HG02642 (cell line): ENCODE data around the gene IQCM.
"Not testable (repeated sequence)": the region's sequence is repeated elsewhere in the genome, so short reads cannot be mapped to it uniquely, and the experiment has no call there.

Experiments used
- ATAC-seq: cut with Tn5 transposase; IDR thresholded peaks from one replicate; pipeline ENCODE4 v1.9.1; 2021; ENCODE audit warnings: mild to moderate bottlenecking; ENCODE audit not compliant: unreplicated experiment, poor library complexity

IQCM gene

DNA sequence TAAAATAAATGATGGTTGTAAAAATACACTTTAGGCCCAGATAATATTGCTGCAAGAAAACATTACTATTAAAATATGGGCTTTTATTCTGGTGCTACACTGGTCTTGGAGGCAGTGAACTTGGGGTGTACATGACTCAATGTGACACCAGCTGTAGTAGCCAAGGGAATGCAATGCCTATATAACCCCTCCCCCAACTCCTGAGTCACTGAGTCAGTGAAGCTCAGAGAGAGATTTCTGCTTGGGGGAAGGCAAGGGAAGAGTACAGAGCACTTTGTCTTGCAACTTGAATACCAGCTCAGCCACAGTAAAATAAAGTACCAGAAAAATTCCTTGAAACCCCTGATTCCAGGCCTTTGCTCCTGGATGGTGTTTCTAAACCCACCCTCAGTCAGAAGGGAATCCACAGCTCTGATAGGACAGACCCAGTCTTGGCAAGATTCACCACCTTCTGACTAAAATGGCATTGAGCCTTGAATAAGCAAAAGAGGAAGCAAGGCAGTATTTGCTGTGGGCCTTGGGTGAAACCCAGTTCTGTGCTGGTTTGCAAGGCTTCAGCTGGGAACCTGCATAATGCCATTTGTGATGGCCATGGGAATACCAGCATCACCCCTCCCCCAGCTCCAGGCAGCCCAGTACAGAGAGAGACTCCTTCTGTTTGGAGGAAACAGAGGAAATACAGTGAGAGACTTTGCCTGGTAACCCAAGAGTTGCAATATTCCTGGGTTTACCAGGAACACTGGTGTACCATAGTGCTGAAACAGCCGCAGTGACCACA lies 209.9 kb downstream of the IQCM start:
- ATAC-seq: no peak

DNA sequence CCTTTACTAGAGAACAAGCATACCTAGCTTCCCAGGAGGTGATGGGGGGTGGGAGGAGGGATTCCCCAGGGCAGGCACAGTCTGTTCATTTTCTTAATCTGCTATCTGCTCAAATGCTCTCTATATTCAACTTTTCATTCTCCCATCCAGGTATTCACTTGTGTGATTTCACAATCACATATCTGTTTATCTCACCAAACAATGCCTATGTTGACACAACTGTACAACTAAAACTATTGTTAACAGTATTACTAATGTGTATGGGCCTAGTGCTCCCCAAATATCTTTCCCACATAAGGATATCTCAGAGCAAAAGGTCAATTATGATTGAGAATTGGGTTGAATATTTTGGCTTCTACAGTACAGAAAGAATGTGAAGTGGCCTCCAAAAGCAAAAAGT lies 210.8 kb downstream of the IQCM start:
- no peak for ATAC-seq

DNA sequence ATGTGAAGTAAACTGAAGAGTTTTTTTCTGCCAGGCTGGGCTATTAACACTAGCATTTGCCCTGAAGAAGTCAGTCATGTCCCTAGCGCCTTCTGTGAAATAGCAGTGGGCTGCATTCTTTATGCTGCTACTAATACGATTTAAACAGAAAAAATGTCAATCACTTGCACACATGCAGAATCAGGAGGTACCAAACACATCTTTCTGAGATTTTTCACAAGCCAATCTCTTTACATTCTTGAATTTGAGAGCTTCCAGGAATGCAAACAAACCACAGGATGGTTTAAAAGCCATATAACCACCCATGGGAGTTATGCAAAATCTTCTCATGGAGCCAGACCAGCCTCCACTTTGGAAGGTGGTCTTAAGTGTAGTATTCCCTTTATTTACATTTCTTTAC lies 220.1 kb downstream of the IQCM start:
- no peak for ATAC-seq

DNA sequence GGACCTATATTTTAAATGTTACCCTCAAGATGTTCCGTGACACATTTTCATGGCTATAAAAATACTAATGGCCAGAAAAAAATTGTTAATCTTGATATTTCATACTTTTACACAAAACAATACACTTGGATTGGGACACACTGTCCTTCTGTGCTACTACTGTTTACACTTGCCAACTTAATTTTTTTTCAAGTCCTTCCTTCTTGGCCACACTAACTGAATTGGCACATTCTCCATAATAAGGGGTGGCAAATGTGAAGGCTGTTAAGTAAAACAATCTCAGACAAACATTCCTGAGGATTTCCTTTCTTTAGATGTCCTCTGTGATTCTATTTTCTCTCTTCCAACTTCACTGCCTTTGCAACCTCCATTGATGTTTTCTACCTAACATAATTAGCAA lies 225.8 kb downstream of the IQCM start:
- no peak for ATAC-seq

DNA sequence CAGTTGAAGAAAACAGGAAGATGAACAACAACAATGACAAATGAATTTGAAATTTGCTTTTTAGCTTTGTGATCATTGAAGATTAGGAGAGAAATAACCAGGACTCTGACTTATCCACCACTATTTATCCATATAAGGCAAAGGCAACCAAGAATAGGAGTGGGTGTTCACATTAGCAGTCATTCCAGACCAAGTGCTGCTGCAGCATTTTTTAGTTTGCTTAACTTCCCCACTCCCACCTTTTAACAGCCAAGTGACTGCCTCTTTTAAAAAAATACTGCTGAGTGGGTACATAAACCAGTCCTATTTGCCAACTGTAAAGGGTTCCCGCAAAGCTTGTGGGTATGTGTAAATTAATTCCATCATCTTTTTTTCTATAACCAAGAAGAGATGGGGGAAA lies 230.9 kb downstream of the IQCM start:
- no peak for ATAC-seq

DNA sequence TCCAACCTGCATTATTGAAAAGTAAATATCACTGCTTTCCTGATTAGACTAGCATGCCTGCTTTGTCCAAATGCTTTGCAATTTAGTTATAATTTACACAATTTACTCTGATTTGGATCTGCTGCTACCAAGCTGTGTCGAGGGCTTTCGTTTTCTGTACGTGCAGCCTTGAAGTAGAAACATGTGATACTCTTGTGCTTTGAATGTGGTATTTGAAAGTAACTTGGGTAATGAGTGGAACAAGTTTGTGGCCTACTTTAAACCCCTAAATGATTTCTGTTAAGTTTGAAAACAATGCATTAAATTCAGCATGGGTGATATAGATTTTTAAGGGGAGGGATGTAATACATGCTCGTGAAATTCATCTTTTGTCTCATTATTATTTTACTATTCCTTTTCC lies 240.7 kb downstream of the IQCM start:
- ATAC-seq: no peak

DNA sequence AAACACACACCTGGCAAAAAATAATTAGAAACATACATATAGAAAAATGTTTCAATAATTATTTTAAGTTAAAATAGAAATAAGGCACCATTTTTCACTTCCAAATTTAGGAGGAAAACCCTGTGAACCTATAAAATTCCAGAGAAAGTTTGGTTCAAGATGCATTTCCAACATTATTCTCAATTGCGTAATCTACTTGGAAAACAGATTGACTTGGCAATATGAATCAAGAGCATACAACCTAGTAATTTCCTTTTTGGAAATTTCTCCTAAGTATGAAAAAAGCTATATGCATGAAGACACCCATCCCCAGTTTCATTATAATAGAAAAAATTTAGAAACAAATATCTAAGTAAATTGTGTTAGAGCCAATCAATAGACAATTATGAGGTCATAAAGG lies 242.9 kb downstream of the IQCM start:
- no peak for ATAC-seq

DNA sequence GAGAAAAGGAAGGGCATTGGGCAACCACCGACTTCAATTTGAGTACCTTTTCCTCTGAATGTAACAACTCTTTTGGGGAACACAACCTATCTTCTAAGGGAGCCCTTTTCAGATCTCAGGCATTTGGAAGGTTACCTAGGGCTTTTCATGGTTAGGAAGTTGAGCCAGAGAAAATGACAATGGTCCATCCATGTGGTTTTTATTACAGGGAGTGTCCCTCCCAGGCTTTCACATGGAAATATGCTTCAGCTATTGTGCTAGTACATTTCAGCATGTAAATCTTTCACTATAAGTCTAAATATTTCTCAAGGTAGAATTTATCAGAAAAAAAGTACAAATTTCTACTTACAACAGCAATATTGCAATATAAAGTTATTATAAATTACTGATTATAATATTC lies 259.8 kb downstream of the IQCM start:
- ATAC-seq: no peak

DNA sequence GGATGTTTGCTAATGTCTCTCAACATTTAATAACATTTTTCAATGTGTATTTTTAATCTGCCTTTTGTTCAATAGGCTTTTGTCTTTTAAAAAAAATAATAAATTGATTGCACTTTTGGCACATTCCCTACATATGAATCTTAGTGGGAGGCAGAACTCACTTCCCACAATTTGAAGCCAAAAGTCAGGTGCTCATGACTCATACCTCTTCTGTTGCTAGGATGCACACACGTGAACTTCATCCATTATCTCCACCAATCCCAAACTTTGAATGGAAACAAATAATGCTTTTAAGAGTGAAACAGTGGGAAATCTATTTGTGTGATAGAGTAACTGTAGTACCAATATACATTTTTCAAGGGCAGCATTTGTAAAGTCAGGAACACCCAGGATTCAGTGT lies 260.5 kb downstream of the IQCM start:
- ATAC-seq: no peak

DNA sequence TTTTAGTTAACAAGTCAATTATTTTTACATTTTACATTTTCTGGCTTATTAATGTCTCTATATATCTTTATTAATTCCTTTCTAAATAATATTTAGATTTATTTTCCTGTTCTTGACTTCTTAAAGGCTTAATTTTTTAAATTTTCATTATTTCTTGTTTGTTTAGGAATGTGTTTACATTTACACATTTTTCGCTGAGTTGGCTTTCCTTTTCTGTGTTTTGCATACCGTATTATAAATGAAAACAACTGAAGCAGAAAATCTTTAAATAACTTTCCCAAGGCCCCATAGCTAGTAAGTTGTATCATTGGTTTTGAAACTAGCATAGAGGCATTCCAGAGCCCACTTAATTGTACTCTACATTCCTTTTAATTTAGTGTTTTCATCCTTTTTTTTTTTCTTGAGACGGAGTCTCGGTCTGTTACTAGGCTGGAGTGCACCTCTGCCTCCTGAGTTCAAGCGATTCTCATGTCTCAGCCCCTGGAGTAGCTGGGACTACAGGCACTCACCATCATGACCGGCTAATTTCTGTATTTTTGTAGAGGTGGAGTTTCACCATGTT lies 261.6 kb downstream of the IQCM start:
- no peak for ATAC-seq

DNA sequence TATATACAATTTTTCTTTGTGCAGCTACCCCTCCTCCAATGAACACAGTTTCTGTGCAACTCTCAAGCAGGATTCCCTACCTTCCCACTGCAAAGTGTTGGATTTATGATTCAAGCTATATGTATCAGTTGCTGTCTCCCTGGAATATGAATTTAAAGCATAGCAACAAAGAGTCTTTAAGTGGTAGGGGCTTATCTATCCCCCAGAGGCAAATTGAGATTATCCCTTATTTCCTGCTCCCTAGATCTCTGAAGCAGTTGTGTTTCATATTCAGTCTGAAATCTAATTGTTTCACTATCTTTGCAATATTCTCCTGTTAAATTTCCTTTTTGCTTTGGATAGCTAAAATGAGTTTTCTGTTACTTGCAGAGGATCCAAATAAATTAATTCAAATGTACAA lies 263.0 kb downstream of the IQCM start:
- ATAC-seq: no peak

DNA sequence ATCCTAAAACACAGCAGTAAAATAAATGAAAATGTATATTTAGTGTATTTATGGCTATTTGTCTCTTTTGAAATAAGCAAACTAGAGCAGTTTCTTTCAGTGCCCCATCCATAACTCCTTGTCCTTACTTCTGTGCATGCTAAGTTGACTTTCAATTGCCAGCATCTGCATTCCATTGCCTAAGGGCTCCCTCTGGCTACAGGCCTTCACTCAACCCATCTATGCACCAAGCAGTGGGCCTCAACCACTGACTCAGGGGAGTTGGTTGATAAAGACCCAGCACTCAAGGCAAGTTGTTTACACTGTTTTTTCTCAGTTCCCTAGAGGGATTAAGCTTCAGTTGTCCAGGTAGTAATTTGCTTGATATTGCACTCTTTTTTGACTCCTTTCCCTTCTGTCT lies 265.7 kb downstream of the IQCM start:
- ATAC-seq: no peak

DNA sequence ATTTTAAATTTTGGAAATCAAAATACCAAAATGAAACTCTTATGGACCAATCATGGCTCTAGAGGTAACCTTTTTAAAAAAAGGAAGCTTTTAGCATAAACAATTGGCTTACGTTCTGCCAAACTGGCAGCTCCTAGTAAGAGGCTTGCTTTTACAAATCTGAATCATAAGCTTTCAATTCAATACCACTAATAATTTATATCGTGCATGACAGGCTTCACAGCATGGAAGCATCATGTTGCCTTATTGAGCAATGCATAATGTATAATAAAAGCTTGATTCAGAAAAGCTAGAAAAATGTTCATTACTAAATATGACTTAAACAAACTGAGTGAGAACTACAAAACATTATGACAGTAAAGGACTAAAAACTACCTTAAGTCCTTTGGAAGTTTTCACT lies 280.9 kb downstream of the IQCM start:
- ATAC-seq: no peak

DNA sequence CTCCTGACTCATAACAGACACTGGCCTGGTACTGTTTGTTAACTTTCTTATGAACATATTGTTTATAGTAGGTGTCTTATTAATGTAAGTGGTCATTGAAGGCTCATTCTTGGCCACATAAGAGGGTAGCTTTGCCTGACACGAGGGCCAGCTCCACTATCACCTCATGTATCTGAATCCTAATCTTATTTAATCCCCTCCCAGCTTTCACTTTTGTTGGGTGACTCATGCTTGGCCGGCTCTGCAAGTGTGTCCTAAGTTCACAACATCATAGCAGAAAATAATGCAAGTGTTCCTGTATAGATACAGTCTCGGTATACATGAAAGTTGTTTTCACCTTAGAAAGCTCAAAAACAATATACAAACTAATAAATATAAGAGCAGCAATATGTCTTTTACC lies 283.8 kb downstream of the IQCM start:
- no peak for ATAC-seq

DNA sequence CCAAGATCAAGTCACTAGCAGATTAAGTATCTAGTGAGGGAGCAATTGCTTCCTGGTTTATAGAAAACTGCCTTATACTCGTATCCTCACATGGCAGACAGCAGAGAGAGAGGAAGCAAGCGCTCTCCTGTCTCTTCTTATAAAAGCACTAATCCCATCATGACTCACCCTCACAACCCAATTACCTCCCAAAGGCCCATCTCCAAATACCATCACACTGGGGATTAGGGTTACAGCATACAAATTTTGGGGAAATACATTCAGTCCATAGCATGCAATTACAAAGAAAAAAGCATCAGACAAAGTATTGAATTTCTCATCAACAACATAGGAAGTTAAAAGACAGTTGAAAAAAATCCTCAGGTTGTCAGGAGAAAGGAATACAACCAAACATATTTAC lies 292.6 kb downstream of the IQCM start:
- ATAC-seq: no peak

DNA sequence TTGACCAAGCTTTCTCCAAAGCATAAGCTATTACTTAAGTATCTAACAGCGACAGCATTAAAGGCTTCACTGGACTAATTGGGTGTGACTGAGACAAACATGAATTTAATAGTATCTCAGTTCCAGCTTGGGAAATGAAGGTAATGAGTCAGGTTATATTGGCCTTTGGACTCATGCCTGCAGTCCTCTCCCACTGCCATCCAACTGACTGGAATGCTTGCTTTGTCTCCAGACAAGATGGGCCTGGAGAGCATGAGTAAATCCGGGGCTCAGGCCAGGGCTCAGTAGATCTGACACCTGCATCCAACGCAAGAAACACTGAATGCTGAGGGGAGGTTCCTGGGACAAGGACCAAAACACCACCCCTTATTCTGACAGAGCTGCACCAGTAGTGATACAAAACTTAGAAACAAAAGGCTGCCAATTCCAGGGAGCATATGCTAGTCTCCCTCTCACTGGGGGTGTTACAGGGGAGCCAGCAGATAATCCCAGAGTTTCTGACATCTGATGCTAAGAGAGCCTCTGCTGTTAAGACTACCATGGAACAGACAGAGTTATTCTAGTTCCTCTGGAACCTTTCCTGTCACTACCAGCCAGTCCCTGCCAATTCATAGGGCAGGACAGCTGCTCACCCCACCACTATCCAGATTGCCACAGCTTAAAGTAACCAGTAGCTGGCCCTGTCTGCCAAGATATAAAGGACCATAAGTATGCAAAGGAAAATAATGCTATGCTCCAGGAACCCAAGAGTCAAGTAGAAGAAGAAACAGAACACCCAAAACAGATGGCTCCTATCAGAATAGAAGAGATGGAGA lies 293.8 kb downstream of the IQCM start:
- no peak for ATAC-seq

DNA sequence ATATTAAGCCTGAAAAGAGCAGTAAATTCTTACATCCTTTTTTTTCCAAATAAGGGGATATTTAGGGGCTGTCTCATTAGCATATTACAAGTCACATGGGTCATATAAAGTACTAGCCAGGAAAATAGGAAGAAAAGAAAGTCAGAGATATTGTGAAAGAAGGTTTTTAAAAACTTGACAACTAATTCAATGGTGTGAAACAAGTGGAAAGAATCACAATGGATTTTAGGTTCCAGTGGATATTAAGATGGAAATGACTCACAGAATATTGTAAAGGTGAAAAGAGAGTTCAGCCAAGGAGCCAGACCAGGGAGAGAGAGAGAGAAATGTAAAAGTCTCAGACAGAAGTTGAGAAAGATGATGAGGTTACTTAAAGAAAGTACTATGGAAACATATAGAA lies 297.2 kb downstream of the IQCM start:
- ATAC-seq: no peak

DNA sequence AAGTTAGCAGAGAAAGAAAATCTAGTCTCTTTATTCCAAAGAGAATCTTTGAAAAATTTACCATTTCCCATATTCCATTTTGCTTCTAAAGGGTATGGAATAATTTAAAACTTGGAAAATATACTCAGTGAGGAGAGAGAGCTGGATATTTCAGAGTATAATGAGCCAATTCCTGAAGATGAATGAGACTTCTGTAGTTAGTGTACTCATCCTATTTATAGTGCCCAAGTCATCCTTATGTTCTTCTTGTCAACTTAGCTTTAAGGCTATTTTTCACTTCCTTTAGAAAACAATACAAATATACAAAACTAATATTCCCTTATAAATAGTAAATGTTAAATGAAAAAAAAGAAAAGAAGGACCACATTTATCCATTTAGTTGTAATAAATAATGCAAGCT lies 302.6 kb downstream of the IQCM start:
- ATAC-seq: no peak

DNA sequence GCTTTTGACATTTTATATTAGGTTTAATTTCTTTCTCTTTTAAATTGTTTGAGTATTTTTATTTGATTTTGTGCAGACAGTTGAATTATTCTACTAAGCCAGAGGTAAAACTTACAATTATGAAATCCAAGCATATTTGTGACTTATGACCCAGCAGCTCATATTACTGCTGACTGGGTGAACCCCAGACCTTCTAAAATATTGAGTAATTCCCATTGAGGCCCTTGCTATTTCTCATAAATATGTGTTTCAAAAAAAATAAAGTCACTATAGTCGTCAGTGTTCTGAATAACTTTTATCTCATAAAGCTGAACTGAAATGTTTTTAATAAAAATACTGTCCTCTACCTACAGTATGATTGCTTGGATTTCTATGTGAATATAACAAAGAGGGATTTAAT lies 303.1 kb downstream of the IQCM start:
- ATAC-seq: no peak

DNA sequence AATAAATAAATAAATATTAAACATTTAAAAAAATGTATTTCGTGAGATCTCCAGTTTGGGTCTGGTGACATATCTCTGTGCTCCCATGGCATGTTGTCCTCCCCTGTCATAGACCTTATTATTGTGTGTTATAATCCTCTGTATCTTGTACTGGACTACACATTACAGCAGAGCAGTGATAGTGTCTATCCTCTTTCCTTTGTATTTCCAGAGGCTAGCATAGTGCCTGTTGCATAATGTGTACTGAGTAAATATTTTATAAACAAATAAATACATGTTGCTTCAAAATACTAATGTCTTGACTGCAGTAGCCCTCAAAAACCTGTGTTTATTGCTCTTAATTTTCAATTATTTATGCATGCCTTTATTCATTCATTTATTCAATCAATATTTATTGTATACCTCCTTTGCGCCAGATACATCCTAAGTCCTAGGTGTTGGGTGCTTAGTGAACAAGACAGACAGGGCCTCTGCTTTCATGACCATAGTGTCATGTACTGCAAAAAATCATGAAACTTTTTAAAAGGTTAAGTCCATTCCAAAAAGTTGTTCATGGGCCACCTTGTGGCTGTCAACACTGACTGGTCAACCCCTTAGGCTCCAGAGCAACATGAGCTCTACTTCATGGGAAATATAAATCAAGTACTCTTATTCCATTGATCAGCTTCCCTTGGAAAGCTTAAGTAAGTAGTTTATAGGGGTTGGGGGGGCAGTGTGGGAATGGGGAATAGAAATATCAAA lies 303.9 kb downstream of the IQCM start:
- no peak for ATAC-seq

DNA sequence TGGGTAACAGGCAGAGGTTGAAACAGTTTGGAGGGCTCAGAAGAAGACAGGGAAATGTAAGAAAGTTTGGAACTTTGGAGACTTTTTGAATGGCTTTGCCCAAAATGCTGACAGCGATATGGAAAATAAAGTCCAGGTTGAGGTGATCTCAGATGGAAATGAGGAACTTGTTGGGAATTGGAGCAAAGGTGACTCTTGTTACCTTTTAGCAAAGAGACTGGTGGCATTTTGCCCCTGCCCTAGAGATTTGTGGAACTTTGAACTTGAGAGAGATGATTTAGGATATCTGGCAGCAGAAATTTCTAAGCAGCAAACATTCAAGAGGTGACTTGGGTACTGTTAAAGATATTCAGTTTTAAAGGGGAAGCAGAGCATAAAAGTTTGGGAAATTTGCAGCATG lies 308.3 kb downstream of the IQCM start:
- not testable (repeated sequence) for ATAC-seq
